Glutamatergic neuron (in vitro differentiated cells): Measurements from ENCODE around the gene FBLN2. TPM values are rescaled to one million over a fixed set of nuclear protein-coding genes. Genes with fewer than 3 reads are reported as not detected.

Source experiments
- DNase-seq: peaks from one replicate; pipeline ENCODE4 v3.0.0; 2022
- H3K27ac Mint-ChIP-seq: one replicate; pipeline ENCODE4 v1.8.0; 2020; ENCODE audit warnings: mild to moderate bottlenecking, mixed read lengths, inconsistent platforms; ENCODE audit not compliant: unreplicated experiment
- H3K27me3 Mint-ChIP-seq: one replicate; pipeline ENCODE4 v1.8.0; 2020; ENCODE audit warnings: mild to moderate bottlenecking, moderate library complexity, mixed read lengths, inconsistent platforms; ENCODE audit not compliant: unreplicated experiment
- H3K36me3 Mint-ChIP-seq: one replicate; pipeline ENCODE4 v1.8.0; 2020; ENCODE audit warnings: mild to moderate bottlenecking, mixed read lengths, inconsistent platforms; ENCODE audit not compliant: unreplicated experiment
- H3K4me1 Mint-ChIP-seq: one replicate; pipeline ENCODE4 v1.8.0; 2020; ENCODE audit warnings: mild to moderate bottlenecking, low read depth, mixed read lengths, inconsistent platforms; ENCODE audit not compliant: unreplicated experiment
- H3K4me3 Mint-ChIP-seq: one replicate; pipeline ENCODE4 v1.8.0; 2020; ENCODE audit warnings: mild to moderate bottlenecking, mixed read lengths, inconsistent platforms; ENCODE audit not compliant: unreplicated experiment
- H3K9me3 Mint-ChIP-seq: one replicate; pipeline ENCODE4 v1.8.0; 2020; ENCODE audit warnings: mild to moderate bottlenecking, moderate library complexity, mixed read lengths, inconsistent platforms; ENCODE audit not compliant: unreplicated experiment
- total RNA-seq: library from RNA; stranded (reverse); fragmentation: NEBNext Ultra II Directional; extraction: Animal tissue kit (Norgen Biotek cat#: 25700); gene quantifications from one replicate; pipeline ENCODE4 v1.2.1, GENCODE V29; 2021; ENCODE audit not compliant: unreplicated experiment
- TF ChIP-seq, protein P1 (sequence below): fragments of 200-600 bp; sonication (generic); IDR thresholded peaks from one replicate; pipeline ENCODE4 v1.5.0; 2021; ENCODE audit not compliant: partially characterized antibody, unreplicated experiment

FBLN2 gene
- total RNA-seq, 1 donor from 2014 or later = 2.1 TPM

DNA sequence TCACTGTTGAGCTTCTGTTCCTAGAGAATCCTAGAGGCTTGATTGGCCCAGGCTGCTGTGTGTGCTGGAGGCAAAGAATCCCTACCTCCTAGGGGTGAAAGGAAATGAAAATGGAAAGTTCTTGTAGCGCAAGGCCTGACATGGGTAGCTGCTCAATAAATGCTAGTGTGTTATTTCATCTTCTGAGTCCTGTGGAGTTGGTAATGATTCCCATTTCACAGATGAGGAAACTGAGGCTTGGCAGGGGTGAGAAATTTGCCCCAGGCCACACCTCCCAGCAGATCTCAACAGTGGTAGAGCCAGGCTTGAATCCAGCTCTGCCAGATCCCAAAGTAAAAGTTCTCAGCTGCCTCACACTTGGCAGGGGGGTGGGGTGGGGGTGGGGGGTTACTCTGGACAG lies 42.7 kb upstream of the FBLN2 start:
- Mint-ChIP-seq H3K9me3 (peaks cover 3% of the 10 kb centered on the region), H3K27ac (no peak overlapping the region), H3K4me1 (no peaks in the 10 kb centered on the region), H3K36me3 (no peaks in the 10 kb centered on the region), H3K27me3 (peaks cover 7% of the 10 kb centered on the region), H3K4me3 (no peak overlapping the region)
- DNase-seq = no peak
- TF ChIP-seq, protein P1, sequence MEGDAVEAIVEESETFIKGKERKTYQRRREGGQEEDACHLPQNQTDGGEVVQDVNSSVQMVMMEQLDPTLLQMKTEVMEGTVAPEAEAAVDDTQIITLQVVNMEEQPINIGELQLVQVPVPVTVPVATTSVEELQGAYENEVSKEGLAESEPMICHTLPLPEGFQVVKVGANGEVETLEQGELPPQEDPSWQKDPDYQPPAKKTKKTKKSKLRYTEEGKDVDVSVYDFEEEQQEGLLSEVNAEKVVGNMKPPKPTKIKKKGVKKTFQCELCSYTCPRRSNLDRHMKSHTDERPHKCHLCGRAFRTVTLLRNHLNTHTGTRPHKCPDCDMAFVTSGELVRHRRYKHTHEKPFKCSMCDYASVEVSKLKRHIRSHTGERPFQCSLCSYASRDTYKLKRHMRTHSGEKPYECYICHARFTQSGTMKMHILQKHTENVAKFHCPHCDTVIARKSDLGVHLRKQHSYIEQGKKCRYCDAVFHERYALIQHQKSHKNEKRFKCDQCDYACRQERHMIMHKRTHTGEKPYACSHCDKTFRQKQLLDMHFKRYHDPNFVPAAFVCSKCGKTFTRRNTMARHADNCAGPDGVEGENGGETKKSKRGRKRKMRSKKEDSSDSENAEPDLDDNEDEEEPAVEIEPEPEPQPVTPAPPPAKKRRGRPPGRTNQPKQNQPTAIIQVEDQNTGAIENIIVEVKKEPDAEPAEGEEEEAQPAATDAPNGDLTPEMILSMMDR = no peak

DNA sequence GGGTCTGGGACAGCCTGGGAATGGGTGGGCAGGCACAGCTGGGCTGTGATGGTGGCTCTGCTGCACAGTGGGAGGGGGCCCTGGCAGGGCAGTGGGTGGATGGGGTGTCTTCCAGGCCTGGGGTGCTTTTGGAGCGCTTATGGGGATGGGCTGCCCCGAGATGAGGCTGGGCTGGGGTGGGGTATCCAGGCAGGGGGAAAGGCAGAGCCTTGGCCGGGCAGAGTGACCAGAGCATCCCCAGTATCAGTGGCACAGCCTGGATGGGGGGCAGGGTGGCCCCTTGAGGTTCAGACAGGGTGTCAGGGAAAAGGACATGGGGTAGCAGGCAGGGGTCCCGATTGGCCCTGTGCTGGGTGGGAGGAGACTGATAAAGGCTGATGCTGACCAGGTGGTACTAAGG lies 42.2 kb upstream of the FBLN2 start:
- peaks cover 7% of the 10 kb centered on the region for H3K27me3 Mint-ChIP-seq

GRCh38 chr3:13507247-13507569 lies 41.7 kb upstream of the FBLN2 start:
- Mint-ChIP-seq H3K27me3 (peaks cover 7% of the 10 kb centered on the region), H3K9me3 (peaks cover 5% of the 10 kb centered on the region), H3K4me3 (no peak overlapping the region), H3K27ac (no peak overlapping the region), H3K4me1 (no peaks in the 10 kb centered on the region), H3K36me3 (peaks cover 6% of the 10 kb centered on the region)
- TF ChIP-seq, protein P1 = no peak
- DNase-seq = no peak

More for the DNA sequence above, 42.2 kb upstream of the FBLN2 start:
- H3K27ac Mint-ChIP-seq = no peak overlapping the region
- H3K36me3 Mint-ChIP-seq = peaks cover 2% of the 10 kb centered on the region
- no peak for DNase-seq
- no peaks in the 10 kb centered on the region for H3K4me1 Mint-ChIP-seq
- TF ChIP-seq, protein P1 = no peak
- H3K4me3 Mint-ChIP-seq = no peak overlapping the region
- H3K9me3 Mint-ChIP-seq = peaks cover 3% of the 10 kb centered on the region

GRCh38 chr3:13507570-13508339 lies 41.2 kb upstream of the FBLN2 start:
- no peak overlapping the region for H3K4me3 Mint-ChIP-seq
- H3K36me3 Mint-ChIP-seq = peaks cover 6% of the 10 kb centered on the region
- no peak for DNase-seq
- peaks cover 5% of the 10 kb centered on the region for H3K9me3 Mint-ChIP-seq
- H3K4me1 Mint-ChIP-seq = no peaks in the 10 kb centered on the region
- H3K27me3 Mint-ChIP-seq = peaks cover 7% of the 10 kb centered on the region
- H3K27ac Mint-ChIP-seq = no peak overlapping the region
- TF ChIP-seq, protein P1 = no peak

- Mint-ChIP-seq H3K4me1 (no peaks in the 10 kb centered on the region), H3K36me3 (peaks cover 6% of the 10 kb centered on the region), H3K27ac (no peak overlapping the region), H3K9me3 (peaks cover 3% of the 10 kb centered on the region), H3K27me3 (peaks cover 6% of the 10 kb centered on the region), H3K4me3 (no peak overlapping the region)
- no peak for DNase-seq
- TF ChIP-seq, protein P1 = no peak
Observed at GRCh38 chr3:13508496-13508895, 40.4 kb upstream of the FBLN2 start.
